ENCODE data around the gene DDX59.

DDX59 gene

DNA sequence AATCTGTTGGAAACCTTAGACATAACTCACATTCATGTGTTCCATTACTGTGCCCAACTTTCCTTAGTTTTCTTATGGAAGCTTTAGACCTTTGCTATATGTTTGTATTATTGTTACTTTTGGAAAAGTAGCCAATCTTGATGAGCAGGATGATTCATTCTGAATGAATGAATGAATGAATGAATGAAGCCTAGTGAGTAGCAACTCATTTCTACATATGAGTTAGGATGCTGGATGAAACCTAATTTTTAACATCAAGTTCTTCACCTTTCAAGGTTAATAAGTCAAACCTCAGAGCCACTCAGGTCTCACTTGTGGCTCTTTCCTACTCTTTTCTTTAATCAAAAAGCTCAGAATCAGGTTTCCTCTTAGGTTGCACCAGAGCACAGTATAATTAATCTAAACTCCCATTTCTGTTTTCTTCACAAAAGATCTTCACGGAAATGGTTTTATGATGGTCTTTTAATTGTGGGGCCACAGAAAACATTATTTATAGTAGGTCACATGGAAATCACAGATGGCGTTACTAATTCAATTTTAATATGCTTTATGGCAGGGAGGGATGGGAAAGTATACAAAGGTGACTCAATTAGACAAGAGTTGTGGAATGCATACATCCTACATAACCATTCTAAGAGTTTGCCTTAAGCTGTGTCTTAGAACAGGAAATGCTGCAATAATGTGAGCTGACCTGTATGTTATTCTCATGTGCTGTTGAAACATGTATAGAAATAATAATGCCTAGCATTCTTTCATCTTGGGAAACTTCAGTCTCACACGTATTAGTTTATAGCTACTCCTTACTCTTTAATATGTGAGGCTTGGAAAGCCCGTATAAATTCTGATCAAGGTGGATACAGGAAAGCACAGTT is 4.5 kb upstream of the DDX59 start:
- H3K9ac ChIP-seq (ENCODE audit: low read length): no peak overlapping the region

DNA sequence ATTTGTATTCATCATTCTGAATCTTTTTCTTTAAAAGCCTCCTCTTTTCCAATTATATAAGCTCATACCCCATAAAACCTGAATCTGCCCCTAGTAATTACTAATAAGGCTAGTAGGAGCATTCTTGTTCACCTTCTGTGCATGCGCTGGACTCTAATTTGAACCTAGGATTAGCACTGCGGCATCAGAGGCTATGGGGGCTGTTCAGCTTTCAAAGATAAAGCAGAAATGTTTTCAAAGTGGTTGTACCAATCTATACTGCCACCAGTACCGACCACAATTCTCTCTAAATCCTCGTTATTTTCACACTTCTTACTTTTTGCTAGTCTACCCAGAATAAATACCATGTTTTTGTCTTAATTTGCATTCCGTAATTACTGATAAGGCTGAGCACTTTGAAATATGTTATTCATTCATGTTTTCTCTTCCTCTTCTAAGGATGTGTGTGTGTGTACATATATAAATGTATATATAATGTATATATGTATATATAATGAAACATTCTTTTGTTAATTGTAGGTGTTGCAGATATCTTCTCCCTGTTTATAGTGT is 1.6 kb upstream of the DDX59 start:
- Histone ChIP-seq H3F3A (ENCODE audit: insufficient read depth, low read length) (peaks cover 8% of the 10 kb centered on the region), H3K36me3 (replicated peaks; ENCODE audit: insufficient read depth, low read length) (no peaks in the 10 kb centered on the region), H3K4me1 (ENCODE audit: low read length) (peaks cover 13% of the 10 kb centered on the region), H3K4me3 (ENCODE audit: low read length) (no peak overlapping the region), H3K4me2 (ENCODE audit: low read depth, low read length) (no peak overlapping the region), H3K9me3 (replicated peaks; ENCODE audit: insufficient read depth, low read length) (no peaks in the 10 kb centered on the region), H2AFZ (ENCODE audit: low read length) (no peak overlapping the region), H3K79me2 (ENCODE audit: low read length) (peaks cover 18% of the 10 kb centered on the region), H3K27me3 (replicated peaks; ENCODE audit: insufficient read depth, low read length) (no peaks in the 10 kb centered on the region), H3K9ac (ENCODE audit: low read length) (no peak overlapping the region), H3K27ac (ENCODE audit: low read length) (no peak overlapping the region), H4K20me1 (ENCODE audit: insufficient read depth, low read length) (no peaks in the 10 kb centered on the region), H3K9me2 (replicated peaks; ENCODE audit: insufficient read depth, low read length) (no peaks in the 10 kb centered on the region)
- TF ChIP-seq, protein P1, sequence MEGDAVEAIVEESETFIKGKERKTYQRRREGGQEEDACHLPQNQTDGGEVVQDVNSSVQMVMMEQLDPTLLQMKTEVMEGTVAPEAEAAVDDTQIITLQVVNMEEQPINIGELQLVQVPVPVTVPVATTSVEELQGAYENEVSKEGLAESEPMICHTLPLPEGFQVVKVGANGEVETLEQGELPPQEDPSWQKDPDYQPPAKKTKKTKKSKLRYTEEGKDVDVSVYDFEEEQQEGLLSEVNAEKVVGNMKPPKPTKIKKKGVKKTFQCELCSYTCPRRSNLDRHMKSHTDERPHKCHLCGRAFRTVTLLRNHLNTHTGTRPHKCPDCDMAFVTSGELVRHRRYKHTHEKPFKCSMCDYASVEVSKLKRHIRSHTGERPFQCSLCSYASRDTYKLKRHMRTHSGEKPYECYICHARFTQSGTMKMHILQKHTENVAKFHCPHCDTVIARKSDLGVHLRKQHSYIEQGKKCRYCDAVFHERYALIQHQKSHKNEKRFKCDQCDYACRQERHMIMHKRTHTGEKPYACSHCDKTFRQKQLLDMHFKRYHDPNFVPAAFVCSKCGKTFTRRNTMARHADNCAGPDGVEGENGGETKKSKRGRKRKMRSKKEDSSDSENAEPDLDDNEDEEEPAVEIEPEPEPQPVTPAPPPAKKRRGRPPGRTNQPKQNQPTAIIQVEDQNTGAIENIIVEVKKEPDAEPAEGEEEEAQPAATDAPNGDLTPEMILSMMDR (IDR thresholded peaks at IDR 0.05; ENCODE audit: low read length): no peak
- TF ChIP-seq EZH2 (optimal IDR thresholded peaks at IDR 0.05; ENCODE audit: low read depth, low read length) (no peak), EZH2phosphoT487 (IDR thresholded peaks at IDR 0.05; ENCODE audit: low read length) (no peak)
- DNase-seq: no peak

More for the DNA sequence above, 4.5 kb upstream of the DDX59 start:
- no peaks in the 10 kb centered on the region for H3K9me2 ChIP-seq (replicated peaks; ENCODE audit: insufficient read depth, low read length)
- no peak overlapping the region for H3K4me2 ChIP-seq (ENCODE audit: low read depth, low read length)
- no peak overlapping the region for H3K4me3 ChIP-seq (ENCODE audit: low read length)
- H3F3A ChIP-seq (ENCODE audit: insufficient read depth, low read length): peaks cover 3% of the 10 kb centered on the region; the same call in 1 of the 2 replicates
- H3K27ac ChIP-seq (ENCODE audit: low read length): no peak overlapping the region
- no peaks in the 10 kb centered on the region for H4K20me1 ChIP-seq (ENCODE audit: insufficient read depth, low read length)
- peaks cover 8% of the 10 kb centered on the region; the same call in 1 of the 2 replicates for H3K4me1 ChIP-seq (ENCODE audit: low read length)
- H3K36me3 ChIP-seq (replicated peaks; ENCODE audit: insufficient read depth, low read length): no peaks in the 10 kb centered on the region
- H3K79me2 ChIP-seq (ENCODE audit: low read length): peaks cover 3% of the 10 kb centered on the region; the same call in 1 of the 2 replicates
- no peak overlapping the region for H2AFZ ChIP-seq (ENCODE audit: low read length)
- no peaks in the 10 kb centered on the region for H3K9me3 ChIP-seq (replicated peaks; ENCODE audit: insufficient read depth, low read length)
- no peaks in the 10 kb centered on the region for H3K27me3 ChIP-seq (replicated peaks; ENCODE audit: insufficient read depth, low read length)
- TF ChIP-seq EZH2 (optimal IDR thresholded peaks at IDR 0.05; ENCODE audit: low read depth, low read length) (no peak), EZH2phosphoT487 (IDR thresholded peaks at IDR 0.05; ENCODE audit: low read length) (no peak)
- TF ChIP-seq, protein P1 (IDR thresholded peaks at IDR 0.05; ENCODE audit: low read length): no peak
- DNase-seq: no peak

DNA sequence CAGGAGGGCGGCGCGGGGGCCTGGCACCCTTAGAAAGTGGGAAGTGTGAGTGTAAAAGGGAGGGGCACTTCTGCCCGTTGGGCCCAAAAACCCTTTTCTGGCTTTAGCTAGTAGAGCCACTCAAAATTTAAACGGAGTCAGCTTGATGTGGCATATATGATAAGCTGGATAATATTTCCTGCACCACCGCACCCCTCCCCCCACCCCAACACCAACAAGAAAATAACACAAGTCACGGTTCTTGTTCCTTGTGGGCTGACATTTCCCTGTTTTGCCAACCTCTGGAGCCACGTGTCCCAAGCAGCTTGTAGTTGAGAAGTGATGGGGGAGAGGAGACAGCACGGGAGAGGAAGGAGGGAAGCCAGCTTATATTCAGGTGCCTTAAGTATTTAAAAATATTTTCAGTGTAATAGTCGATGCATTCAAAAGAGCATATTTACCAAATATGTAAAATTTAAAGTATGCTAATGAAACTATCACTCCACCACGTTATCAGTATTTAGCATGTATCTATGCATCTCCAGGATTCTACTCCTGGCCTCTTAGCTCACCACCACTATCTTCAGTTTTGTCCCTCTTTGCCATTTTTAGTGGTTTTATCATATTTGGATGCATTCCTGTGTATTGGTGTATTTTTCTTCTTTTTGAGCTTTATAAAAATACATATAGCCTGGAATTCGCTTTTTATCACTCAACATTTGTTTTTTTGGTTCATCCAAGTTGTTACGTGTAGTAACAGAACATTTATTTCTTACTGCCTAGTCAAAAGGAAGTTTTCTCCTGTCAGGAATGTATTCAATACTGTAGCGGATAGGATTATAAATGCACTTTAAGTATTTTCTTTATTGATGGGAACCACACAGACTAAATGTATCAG is 773 bp upstream of the DDX59 start:
- Histone ChIP-seq H3K9me2 (replicated peaks; ENCODE audit: insufficient read depth, low read length) (no peaks in the 10 kb centered on the region), H3K9me3 (replicated peaks; ENCODE audit: insufficient read depth, low read length) (no peaks in the 10 kb centered on the region), H3K4me2 (ENCODE audit: low read depth, low read length) (peak overlapping the region; percentile 65), H3K9ac (ENCODE audit: low read length) (peak overlapping the region; percentile 99), H2AFZ (ENCODE audit: low read length) (peak overlapping the region; percentile 55), H3K4me3 (ENCODE audit: low read length) (peak overlapping the region; percentile 94), H3K36me3 (replicated peaks; ENCODE audit: insufficient read depth, low read length) (0 out of 2 replicates have a peak, but pooled peaks cover 2% of the 10 kb centered on the region), H3K79me2 (ENCODE audit: low read length) (peaks cover 26% of the 10 kb centered on the region), H4K20me1 (ENCODE audit: insufficient read depth, low read length) (no peaks in the 10 kb centered on the region), H3K27me3 (replicated peaks; ENCODE audit: insufficient read depth, low read length) (no peaks in the 10 kb centered on the region), H3K4me1 (ENCODE audit: low read length) (peaks cover 13% of the 10 kb centered on the region), H3K27ac (ENCODE audit: low read length) (peak overlapping the region; percentile 97; the same call in 1 of the 2 replicates), H3F3A (ENCODE audit: insufficient read depth, low read length) (peaks cover 8% of the 10 kb centered on the region)
- peak; percentile 62 for DNase-seq
- no peak for TF ChIP-seq EZH2phosphoT487 (IDR thresholded peaks at IDR 0.05; ENCODE audit: low read length)
- no peak for TF ChIP-seq EZH2 (optimal IDR thresholded peaks at IDR 0.05; ENCODE audit: low read depth, low read length)
- TF ChIP-seq, protein P1 (IDR thresholded peaks at IDR 0.05; ENCODE audit: low read length): no peak
